A549 (cell line): ENCODE results near the gene ZFYVE27. TPM values are rescaled to one million over a fixed set of nuclear protein-coding genes. Genes with fewer than 3 reads are reported as not detected.
A peak's percentile ranks its signal among the peaks of the same experiment; 100 is the strongest.

Experiments used
- ATAC-seq, 2 experiments: fragments of 200-7000 bp in 1 of 2; fragments of >200 bp in 1 of 2; cut with Nextera tagmentation in 1 of 2; cut with Tn5 transposase in 1 of 2; 3 replicates each; pipeline versions ENCODE4 v1.8.0 to v1.9.1; 2018 to 2020; ENCODE audit warnings: mild to moderate bottlenecking in 1 of 2, moderate library complexity in 1 of 2
- CTCF ChIA-PET: fragments of 300-600 bp; sonication (Branson Sonifier 250); formaldehyde crosslinking; extraction: SDS; loops from one replicate; lab custom pipeline; 2021; ENCODE audit warnings: antibody characterized with exemption, inconsistent platforms; lab: Yijun Ruan, JAX
- POLR2A ChIA-PET: fragments of 350-600 bp; formaldehyde crosslinking; extraction: SDS; loops from one replicate; lab custom pipeline; 2021; ENCODE audit warnings: antibody characterized with exemption, inconsistent platforms; lab: Yijun Ruan, JAX
- DNase-seq, 2 experiments: peaks; one replicate each; pipeline versions ENCODE4 v3.0.0 to v3.0.0-alpha.2; 2011 to 2016; ENCODE audit warnings: low read depth in 1 of 2, low spot score in 1 of 2
- FAIRE-seq: peaks from 2 replicates; lab custom pipeline; 2011; peaks lifted over from hg19 to GRCh38; lab: Jason Lieb, UNC
- H3K27ac ChIP-seq, 2 experiments: fragments of >200 bp; sonication (Bioruptor Twin); formaldehyde crosslinking; 3 replicates each; pipeline ENCODE4 v1.5.1; 2016 to 2017
- H3K4me1 ChIP-seq: fragments of >200 bp; sonication (Bioruptor Twin); formaldehyde crosslinking; 3 replicates; pipeline ENCODE4 v1.6.1; 2016
- H3K4me2 ChIP-seq: fragments of >200 bp; sonication (Bioruptor Twin); formaldehyde crosslinking; 3 replicates; pipeline ENCODE4 v1.6.1; 2016
- H3K4me3 ChIP-seq: fragments of >200 bp; sonication (Bioruptor Twin); formaldehyde crosslinking; 3 replicates; pipeline ENCODE4 v1.5.1; 2016
- H3K9me3 ChIP-seq: fragments of >200 bp; sonication (Bioruptor Twin); formaldehyde crosslinking; 3 replicates; pipeline ENCODE4 v1.6.1; 2016
- ATOH8 ChIP-seq: fragments of 250-450 bp; sonication (Bioruptor Pico); IDR thresholded peaks from 2 replicates; pipeline ENCODE4 v1.5.0; 2020; ENCODE audit warnings: low read depth, mild to moderate bottlenecking, moderate library complexity
- BHLHE40 ChIP-seq: IDR thresholded peaks from 2 replicates; pipeline ENCODE4 v1.6.1; 2012; ENCODE audit warnings: low read depth, low read length, inconsistent platforms
- CBX8 ChIP-seq: fragments of 200-600 bp; sonication (generic); IDR thresholded peaks from 2 replicates; pipeline ENCODE4 v1.6.1; 2016
- CHD2 ChIP-seq: fragments of 150-350 bp; IDR thresholded peaks from 2 replicates; pipeline ENCODE4 v1.6.1; 2014; ENCODE audit warnings: low read length; ENCODE audit not compliant: partially characterized antibody
- CHD4 ChIP-seq: fragments of 200-600 bp; sonication (generic); IDR thresholded peaks from 2 replicates; pipeline ENCODE4 v1.6.1; 2016; ENCODE audit warnings: antibody characterized with exemption, mild to moderate bottlenecking, borderline replicate concordance
- EHMT2 ChIP-seq: fragments of 200-600 bp; sonication (generic); IDR thresholded peaks from 2 replicates; pipeline ENCODE4 v1.6.1; 2016; ENCODE audit warnings: antibody characterized with exemption, low read depth, mild to moderate bottlenecking, moderate library complexity
- ELK1 ChIP-seq: fragments of 150-350 bp; IDR thresholded peaks from 2 replicates; pipeline ENCODE4 v1.6.1; 2014; ENCODE audit warnings: low read depth, mild to moderate bottlenecking, low read length
- EP300 ChIP-seq, 2 experiments: fragments of >200 bp; sonication (Bioruptor Twin); formaldehyde crosslinking; IDR thresholded peaks; 2 replicates in 1 of 2; 3 replicates in 1 of 2; pipeline ENCODE4 v1.6.1; 2016 to 2017
- ESRRA ChIP-seq: fragments of 150-350 bp; IDR thresholded peaks from 2 replicates; pipeline ENCODE4 v1.6.1; 2014; ENCODE audit warnings: mild to moderate bottlenecking, low read length, borderline replicate concordance
- FOSB ChIP-seq: fragments of 250-450 bp; sonication (Bioruptor Pico); IDR thresholded peaks from 2 replicates; pipeline ENCODE4 v1.5.0; 2020; ENCODE audit warnings: mild to moderate bottlenecking, moderate library complexity
- FOSL2 ChIP-seq, 2 experiments: fragments of 450-650 bp in 1 of 2; fragments of >200 bp in 1 of 2; sonication (Bioruptor Twin) in 1 of 2; formaldehyde crosslinking; IDR thresholded peaks; 2 replicates each; pipeline versions ENCODE4 v1.5.0 to v1.6.1; 2016 to 2020; ENCODE audit warnings: mild to moderate bottlenecking in 1 of 2, moderate library complexity in 1 of 2
- FOXS1 ChIP-seq: fragments of 250-450 bp; sonication (Bioruptor Pico); IDR thresholded peaks from 2 replicates; pipeline ENCODE4 v1.5.0; 2020; ENCODE audit warnings: mild to moderate bottlenecking, moderate library complexity
- GATA3 ChIP-seq: IDR thresholded peaks from 2 replicates; pipeline ENCODE4 v1.6.1; 2012; ENCODE audit warnings: borderline replicate concordance
- HDAC2 ChIP-seq: fragments of 200-600 bp; sonication (generic); IDR thresholded peaks from 2 replicates; pipeline ENCODE4 v1.6.1; 2016
- HEYL ChIP-seq: fragments of 250-450 bp; sonication (Bioruptor Pico); IDR thresholded peaks from 2 replicates; pipeline ENCODE4 v1.8.0; 2021; ENCODE audit warnings: mild to moderate bottlenecking, moderate library complexity
- HMGXB4 ChIP-seq: fragments of 250-450 bp; sonication (Bioruptor Pico); IDR thresholded peaks from 2 replicates; pipeline ENCODE4 v1.5.0; 2021; ENCODE audit warnings: mild to moderate bottlenecking, moderate library complexity, borderline replicate concordance
- HOXB13 ChIP-seq: fragments of 250-450 bp; sonication (Bioruptor Pico); IDR thresholded peaks from 2 replicates; pipeline ENCODE4 v1.5.0; 2020; ENCODE audit warnings: low read depth, mild to moderate bottlenecking, moderate library complexity
- HOXB5 ChIP-seq: fragments of 250-450 bp; sonication (Bioruptor Pico); IDR thresholded peaks from 2 replicates; pipeline ENCODE4 v1.5.0; 2020; ENCODE audit warnings: mild to moderate bottlenecking, moderate library complexity
- JUN ChIP-seq, 2 experiments: fragments of >200 bp; sonication (Bioruptor Twin); formaldehyde crosslinking; IDR thresholded peaks; 2 replicates in 1 of 2; 3 replicates in 1 of 2; pipeline ENCODE4 v1.6.1; 2016 to 2017
- KDM1A ChIP-seq: fragments of 200-600 bp; sonication (generic); IDR thresholded peaks from 2 replicates; pipeline ENCODE4 v1.6.1; 2016; ENCODE audit warnings: low read depth, mild to moderate bottlenecking
- MAX ChIP-seq: IDR thresholded peaks from 2 replicates; pipeline ENCODE4 v1.6.1; 2012
- MAZ ChIP-seq: fragments of 150-350 bp; IDR thresholded peaks from 2 replicates; pipeline ENCODE4 v1.6.1; 2014; ENCODE audit warnings: antibody characterized with exemption, low read depth, low read length, borderline replicate concordance
- MYC ChIP-seq: IDR thresholded peaks from 2 replicates; pipeline ENCODE4 v1.6.1; 2012; ENCODE audit warnings: mild to moderate bottlenecking, inconsistent platforms, low read length, improper control_type of control experiment, borderline replicate concordance
- NPAS2 ChIP-seq: fragments of 250-450 bp; sonication (Bioruptor Pico); IDR thresholded peaks from 2 replicates; pipeline ENCODE4 v1.8.0; 2022; ENCODE audit warnings: mild to moderate bottlenecking, moderate library complexity, borderline replicate concordance
- NR3C1 ChIP-seq: fragments of >200 bp; sonication (Bioruptor Twin); formaldehyde crosslinking; IDR thresholded peaks from 3 replicates; pipeline ENCODE4 v1.6.1; 2017
- POLR2A ChIP-seq: IDR thresholded peaks from 2 replicates; pipeline ENCODE4 v1.6.1; 2012; ENCODE audit warnings: mild to moderate bottlenecking, low read length
- POLR2AphosphoS2 ChIP-seq: conservative IDR thresholded peaks from 2 replicates; pipeline ENCODE4 v1.6.1; 2012; ENCODE audit warnings: low read length, improper control_type of control experiment, inconsistent platforms
- RARB ChIP-seq: fragments of 250-450 bp; sonication (Bioruptor Pico); IDR thresholded peaks from 2 replicates; pipeline ENCODE4 v1.8.0; 2021; ENCODE audit warnings: mild to moderate bottlenecking, moderate library complexity
- RFX5 ChIP-seq: fragments of 450-650 bp; IDR thresholded peaks from 2 replicates; pipeline ENCODE4 v1.7.1; 2014; ENCODE audit warnings: antibody characterized with exemption, mild to moderate bottlenecking, moderate library complexity
- SMC3 ChIP-seq: fragments of >200 bp; sonication (Bioruptor Twin); formaldehyde crosslinking; IDR thresholded peaks from 3 replicates; pipeline ENCODE4 v1.6.1; 2018; ENCODE audit warnings: inconsistent platforms
- TP53 ChIP-seq: fragments of 250-450 bp; sonication (Bioruptor Pico); IDR thresholded peaks from 2 replicates; pipeline ENCODE4 v1.5.0; 2021; ENCODE audit warnings: mild to moderate bottlenecking, moderate library complexity
- USF2 ChIP-seq: fragments of 450-650 bp; IDR thresholded peaks from 2 replicates; pipeline ENCODE4 v1.6.1; 2014; ENCODE audit warnings: antibody characterized with exemption
- ZC3H11A ChIP-seq: fragments of 450-650 bp; IDR thresholded peaks from 2 replicates; pipeline ENCODE4 v1.6.1; 2014; ENCODE audit warnings: antibody characterized with exemption, mild to moderate bottlenecking
- ZFP36 ChIP-seq: fragments of 450-650 bp; IDR thresholded peaks from 2 replicates; pipeline ENCODE4 v1.6.1; 2014; ENCODE audit warnings: borderline replicate concordance; ENCODE audit not compliant: partially characterized antibody
- ZNF302 ChIP-seq: fragments of 250-450 bp; sonication (Bioruptor Pico); IDR thresholded peaks from 2 replicates; pipeline ENCODE4 v1.9.0; 2021; ENCODE audit warnings: inconsistent platforms, mild to moderate bottlenecking, moderate library complexity
- ZSCAN20 ChIP-seq: fragments of 250-450 bp; sonication (Bioruptor Pico); IDR thresholded peaks from 2 replicates; pipeline ENCODE4 v1.8.0; 2022; ENCODE audit warnings: mild to moderate bottlenecking, moderate library complexity
- WGBS: methylation state at CpG from one replicate; pipeline ENCODE4 v1.1.6; 2017; ENCODE audit errors: missing lambda C conversion rate; 5-methylcytosine and 5-hydroxymethylcytosine counted together
- polyA minus RNA-seq: library from RNA; depleted of rRNA, polyadenylated mRNA; stranded (reverse); fragments of >200 nt; gene quantifications from 2 replicates; pipeline ENCODE4 v1.2.3, GENCODE V29; 2011; rRNA and poly(A)+ RNA removed
- polyA plus RNA-seq, 4 experiments: library from polyadenylated mRNA; depleted of rRNA in 3 of 4; stranded (reverse); fragments of >200 nt; fragmentation: RNase III in 1 of 4; extraction: RNeasy Plus Mini Kit Qiagen cat#74134 plus additional on column Dnase treatment in 1 of 4; gene quantifications; 2 replicates in 3 of 4; 3 replicates in 1 of 4; pipeline ENCODE4 v1.2.3, GENCODE V29; 2011 to 2017

Gene ZFYVE27
- 17.1 and 20.2 TPM in 2 replicates for polyA plus RNA-seq (2011; rRNA removed)
- polyA plus RNA-seq (2012; cell fraction: cytosol; rRNA removed), result 18.3 and 21.1 TPM in 2 replicates
- 60.5 and 76.0 TPM in 2 replicates for polyA plus RNA-seq (2012; cell fraction: nucleus; rRNA removed)
- polyA plus RNA-seq (2017; fragmentation: RNase III; extraction: RNeasy Plus Mini Kit Qiagen cat#74134 plus additional on column Dnase treatment), result 17.1 to 20.1 TPM (median 19.6 TPM) in 3 replicates
- 19.6 and 21.2 TPM in 2 replicates for polyA minus RNA-seq

GRCh38 chr10:97736902-97737769, at the start of gene ZFYVE27:
Gene ZFYVE27, plus strand, starts transcription at chr10:97737128. Its CDS starts 1,350 bp downstream, at chr10:97738478.
- ChIA-PET CTCF (interaction anchor here (1.0 to 36.9 kb wide), 7 partner anchors 12 to 153 kb away, joined by 4 to 1127 read pairs (median 10); partner anchors contain the start of genes AVPI1, HOGA1 and MARVELD1), POLR2A (interaction anchor here (0.6 to 3.4 kb wide), 17 partner anchors 10 to 238 kb away, joined by 3 to 32 read pairs (median 5); partner anchors contain the start of genes AVPI1, MARVELD1 and UBTD1)
- H3K4me3 ChIP-seq, result peak within 1 kb of the TSS; percentile 86
- H3K9me3 ChIP-seq, result no peaks in the 10 kb centered on the region
- DNase-seq, result peak; percentile 96 to 98
- H3K4me2 ChIP-seq, result peak within 1 kb of the TSS; percentile 92
- 2% methylated on average over 31 of the region's 72 CpGs for WGBS
- peak; percentile 78 to 91 for ATAC-seq
- H3K4me1 ChIP-seq, result peaks cover 9% of the 10 kb centered on the region; the same call in 2 of the 3 replicates
- FAIRE-seq, result peak; percentile 78
- H3K27ac ChIP-seq, result peak within 1 kb of the TSS; percentile 86 to 98
- no peak for TF ChIP-seq CHD2
- no peak for TF ChIP-seq HDAC2
- TF ChIP-seq ZC3H11A, result no peak
- TF ChIP-seq RARB (CRISPR knock-in tag), result no peak
- TF ChIP-seq MYC, result peak; percentile 52; the same call in 1 of the 2 replicates
- no peak for TF ChIP-seq ESRRA
- peak; percentile 55; the same call in 1 of the 2 replicates for TF ChIP-seq USF2
- no peak for TF ChIP-seq POLR2AphosphoS2
- TF ChIP-seq BHLHE40, result no peak
- no peak for TF ChIP-seq ELK1
- peak; percentile 98; the same call in 1 of the 2 replicates for TF ChIP-seq ATOH8 (CRISPR knock-in tag)
- TF ChIP-seq TP53 (CRISPR knock-in tag), result no peak
- TF ChIP-seq NR3C1, result no peak
- TF ChIP-seq SMC3, result no peak
- peak; percentile 100 for TF ChIP-seq MAX
- TF ChIP-seq FOXS1 (CRISPR knock-in tag), result peak; percentile 84; the same call in 1 of the 2 replicates
- no peak for TF ChIP-seq CHD4
- peak; percentile 77 for TF ChIP-seq NPAS2 (CRISPR knock-in tag)
- no peak for TF ChIP-seq FOSL2 (IDR thresholded peaks at IDR 0.05)
- TF ChIP-seq FOSL2 (CRISPR knock-in tag; IDR thresholded peaks at IDR 0.05), result peak; percentile 79
- TF ChIP-seq EHMT2, result no peak
- TF ChIP-seq HEYL (CRISPR knock-in tag), result peak; percentile 92; the same call in 1 of the 2 replicates
- TF ChIP-seq JUN (IDR thresholded peaks at IDR 0.05), result peak; percentile 45 to 84; a peak in 3 of 5 replicates
- TF ChIP-seq GATA3, result no peak
- TF ChIP-seq MAZ, result no peak
- peak; percentile 97 for TF ChIP-seq HOXB5
- no peak for TF ChIP-seq HMGXB4 (CRISPR knock-in tag)
- TF ChIP-seq KDM1A, result no peak
- TF ChIP-seq HOXB13 (CRISPR knock-in tag), result peak; percentile 98
- TF ChIP-seq ZNF302 (CRISPR knock-in tag), result no peak
- TF ChIP-seq CBX8, result no peak
- no peak for TF ChIP-seq RFX5
- TF ChIP-seq EP300 (IDR thresholded peaks at IDR 0.05), result no peak
- TF ChIP-seq ZSCAN20 (CRISPR knock-in tag), result no peak; the same call in 1 of the 2 replicates
- peak; percentile 91 for TF ChIP-seq POLR2A
- 0 out of 2 replicates have a peak, but pooled peaks have one; percentile 39 for TF ChIP-seq FOSB
- TF ChIP-seq ZFP36, result no peak
